ENCODE results near the gene RPS16. TPM values are rescaled to one million over a fixed set of nuclear protein-coding genes. Genes with fewer than 3 reads are reported as not detected.

The RPS16 gene
- total and polyA plus RNA-seq, 9 of the 15 experiments (the other 6 are each of a cell fraction or from before 2014, with no cell fraction given): 82.6 to 3,671 (median 2,204) TPM

- TF ChIP-seq ZBTB8A (IDR thresholded peaks at IDR 0.05; ENCODE audit: partially characterized antibody) (no peak), LCOR (CRISPR knock-in tag; IDR thresholded peaks at IDR 0.05) (peak; percentile 16; the same call in 1 of the 2 replicates), ZFP1 (CRISPR knock-in tag; IDR thresholded peaks at IDR 0.05) (no peak), POLR2B (IDR thresholded peaks at IDR 0.05; ENCODE audit: low read depth, partially characterized antibody) (peak; percentile 68), TEAD4 (IDR thresholded peaks at IDR 0.05; ENCODE audit: low read length) (peak; percentile 62; the same call in 1 of the 2 replicates), TEAD4 (CRISPR knock-in tag; IDR thresholded peaks at IDR 0.05; ENCODE audit: borderline replicate concordance) (no peak), GABPA (tag; conservative IDR thresholded peaks at IDR 0.05; ENCODE audit: low read depth) (peak; percentile 62), SAFB2 (IDR thresholded peaks at IDR 0.05; ENCODE audit: borderline replicate concordance, low read depth, low read length, severe bottlenecking) (no peak), ZNF316 (IDR thresholded peaks at IDR 0.05) (peak; percentile 26; the same call in 1 of the 2 replicates), ATF6 (CRISPR knock-in tag; IDR thresholded peaks at IDR 0.05) (peak; percentile 80; the same call in 1 of the 2 replicates), NFYB (IDR thresholded peaks at IDR 0.05; ENCODE audit: extremely low read depth, insufficient read length) (peak; percentile 54), ATF1 (CRISPR knock-in tag; IDR thresholded peaks at IDR 0.05) (no peak), ATF1 (tag; IDR thresholded peaks at IDR 0.05) (peak; percentile 95), RBBP5 (IDR thresholded peaks at IDR 0.05; ENCODE audit: borderline replicate concordance, insufficient read depth, low read length, poor library complexity, severe bottlenecking) (peak; percentile 54), E2F8 (IDR thresholded peaks at IDR 0.05; ENCODE audit: low read depth, partially characterized antibody) (peak; percentile 59), MAFF (IDR thresholded peaks at IDR 0.05; ENCODE audit: low read length) (0 out of 2 replicates have a peak, but pooled peaks have one; percentile 9), KDM5B (IDR thresholded peaks at IDR 0.05; ENCODE audit: insufficient replicate concordance, low read depth, low read length) (peak; percentile 36), NBN (IDR thresholded peaks at IDR 0.05; ENCODE audit: low read depth) (peak; percentile 90), SMAD4 (CRISPR knock-in tag; conservative IDR thresholded peaks at IDR 0.05) (peak; percentile 61), BRD4 (IDR thresholded peaks at IDR 0.05) (no peak), KLF13 (tag; IDR thresholded peaks at IDR 0.05; ENCODE audit: borderline replicate concordance, low read depth) (no peak), NCOA2 (IDR thresholded peaks at IDR 0.05; ENCODE audit: partially characterized antibody in 2 of 2) (no peak)
These were observed 4.8 kb downstream of the RPS16 start (continued) for GRCh38 chr19:39430675-39431593.

Measured in K562 (cell line).